HG03025 (cell line): ENCODE data around the gene FRMPD4.
"Not testable (repeated sequence)": the region's sequence is repeated elsewhere in the genome, so short reads cannot be mapped to it uniquely, and the experiment has no call there.

Experiments used
- ATAC-seq: cut with Tn5 transposase; IDR thresholded peaks from one replicate; pipeline ENCODE4 v1.9.1; 2021; ENCODE audit warnings: mild to moderate bottlenecking, moderate library complexity; ENCODE audit not compliant: unreplicated experiment, low FRiP score

The FRMPD4 gene

DNA sequence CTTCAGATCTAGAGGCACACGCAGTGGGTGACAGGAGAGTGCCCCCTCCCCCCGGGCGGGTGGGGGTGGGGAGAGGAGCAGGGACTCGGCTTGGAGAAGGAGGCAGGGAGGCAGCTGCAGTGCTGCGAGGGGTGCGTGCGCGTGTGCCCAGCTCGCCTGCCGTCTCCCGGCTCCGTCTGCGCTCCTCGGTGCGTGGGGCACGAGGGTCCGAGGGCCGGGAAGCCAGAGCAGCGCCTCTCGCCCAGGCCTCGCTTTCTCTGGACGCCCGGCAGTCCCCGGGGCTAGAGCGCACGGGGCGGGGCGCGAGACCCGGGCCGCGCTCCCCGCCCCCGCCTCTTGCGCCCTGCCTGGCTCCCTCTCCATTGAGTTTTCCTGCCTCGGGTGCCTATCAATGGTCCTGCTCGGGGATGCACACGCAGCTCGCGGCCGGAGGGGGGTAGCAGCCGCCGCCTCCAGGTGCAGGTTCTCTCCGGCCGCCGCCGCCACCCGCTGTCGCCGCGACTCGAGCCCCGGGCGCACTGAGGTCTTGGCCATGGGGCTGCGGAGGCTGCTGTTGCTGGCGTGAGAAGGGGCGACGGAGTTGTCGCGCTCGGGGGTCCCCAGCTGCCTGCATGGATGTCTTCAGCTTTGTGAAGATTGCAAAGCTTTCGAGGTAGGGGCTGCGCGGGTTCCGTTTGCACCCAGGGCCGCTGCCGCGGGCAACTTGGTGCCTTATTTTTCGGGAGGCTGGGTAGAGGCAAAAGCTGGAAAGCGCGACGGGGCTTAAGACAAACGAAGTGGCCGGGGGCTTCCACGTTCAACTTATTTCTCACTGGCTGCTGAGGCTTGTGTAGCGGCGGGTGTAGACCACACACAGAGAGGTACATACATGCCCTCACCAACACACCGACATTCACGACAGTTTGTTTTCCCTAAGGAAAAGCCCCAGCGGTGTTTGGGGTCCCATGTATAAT lies at the start of gene FRMPD4:
Gene FRMPD4, plus strand, starts transcription at position 113 of the 953 bp plus-strand sequence. Its CDS starts 499 bp downstream, at position 612.
- no peak for ATAC-seq

DNA sequence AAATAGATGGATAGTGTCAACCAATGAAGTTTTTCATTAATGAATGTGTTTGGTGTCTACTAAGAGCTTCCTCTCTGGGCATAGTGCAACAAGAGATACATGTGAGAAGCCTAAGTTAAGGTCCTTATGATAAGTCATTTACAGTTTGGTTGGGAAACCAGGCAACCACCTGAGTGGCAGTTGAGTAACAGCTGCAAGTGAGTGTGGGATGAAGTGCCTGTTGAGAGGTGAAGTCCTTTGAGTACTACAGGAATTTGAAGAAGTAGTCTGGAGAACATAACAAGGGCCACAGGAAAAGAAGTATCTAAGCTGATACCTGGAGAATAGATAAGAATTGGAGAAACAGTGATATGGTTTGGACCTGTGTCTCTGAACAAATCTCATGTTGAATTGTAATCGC lies 48.5 kb upstream of the FRMPD4 start:
- ATAC-seq, result no peak

DNA sequence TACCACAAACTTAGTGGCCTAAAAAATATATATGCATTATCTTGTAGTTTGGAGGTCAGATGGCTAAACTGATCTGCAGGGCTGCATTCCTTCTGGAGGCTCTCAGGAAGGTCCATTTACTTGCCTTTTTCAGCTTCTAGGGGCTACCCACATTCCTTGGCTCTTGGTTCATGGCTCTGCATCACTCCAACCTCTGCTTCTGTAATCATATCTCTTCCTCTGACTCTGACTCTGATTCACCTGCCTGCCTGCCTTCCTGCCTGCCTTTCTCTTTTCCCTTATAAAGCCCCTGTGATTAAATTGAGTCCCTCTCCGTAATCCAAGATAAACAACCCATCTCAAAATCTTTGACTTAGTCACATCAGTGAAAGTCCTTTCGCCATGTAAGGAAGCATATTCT lies 25.0 kb upstream of the FRMPD4 start:
- no peak for ATAC-seq

DNA sequence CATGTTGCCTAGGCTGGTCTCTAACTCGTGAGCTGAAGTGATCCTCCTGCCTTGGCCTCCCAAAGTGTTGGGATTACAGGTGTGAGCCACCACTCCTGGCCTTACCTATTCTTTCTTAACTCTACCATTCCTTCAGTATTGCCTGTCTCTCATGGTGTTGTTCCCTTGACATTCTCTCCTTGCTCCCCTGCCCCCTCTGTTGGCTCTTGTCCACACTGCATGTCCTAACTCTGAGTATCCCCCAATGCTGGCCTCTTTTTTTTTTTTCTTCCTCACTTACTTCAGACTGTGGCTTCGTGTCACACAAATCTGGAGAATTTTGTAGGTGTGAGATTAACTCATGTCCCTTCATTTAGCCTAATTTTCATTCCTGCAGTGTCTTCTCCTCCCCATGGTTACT lies 22.9 kb upstream of the FRMPD4 start:
- no peak for ATAC-seq

DNA sequence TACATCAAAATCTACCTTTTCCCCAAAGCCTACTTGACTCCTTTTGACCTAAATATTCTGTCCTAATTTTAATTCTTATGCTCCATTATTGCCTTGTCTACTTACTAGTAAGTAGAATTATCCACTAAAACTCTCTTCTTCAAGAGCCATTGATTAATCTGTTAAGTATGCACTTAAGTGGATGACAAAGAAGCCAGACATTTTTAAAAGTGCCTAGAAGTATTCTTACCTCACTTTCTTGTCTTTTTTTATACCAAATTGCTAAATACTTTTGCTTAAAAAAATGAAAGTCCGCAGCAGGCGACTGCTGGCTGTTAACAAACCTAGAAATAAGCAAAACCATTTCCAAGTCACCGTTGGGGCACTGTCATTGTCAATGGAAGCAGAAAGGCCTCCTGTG lies 20.1 kb upstream of the FRMPD4 start:
- no peak for ATAC-seq

DNA sequence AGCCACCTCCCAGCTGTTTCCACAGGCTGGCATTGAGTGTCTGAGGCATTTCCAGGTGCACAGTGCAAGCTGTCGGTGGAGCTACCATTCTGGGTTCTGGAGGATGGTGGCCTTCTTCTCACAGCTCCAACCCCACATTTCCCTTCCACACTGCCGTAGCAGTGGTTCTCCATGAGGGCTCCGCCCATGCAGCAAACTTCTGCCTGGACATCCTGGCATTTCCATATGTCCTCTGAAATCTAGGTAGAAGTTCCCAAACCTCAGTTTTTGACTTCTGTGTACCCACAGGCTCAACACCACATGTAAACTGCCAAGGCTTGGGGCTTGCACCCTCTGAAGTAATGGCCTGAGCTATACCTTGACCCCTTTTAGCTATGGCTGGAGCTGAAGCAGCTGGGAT lies 10.3 kb upstream of the FRMPD4 start:
- ATAC-seq, result no peak

DNA sequence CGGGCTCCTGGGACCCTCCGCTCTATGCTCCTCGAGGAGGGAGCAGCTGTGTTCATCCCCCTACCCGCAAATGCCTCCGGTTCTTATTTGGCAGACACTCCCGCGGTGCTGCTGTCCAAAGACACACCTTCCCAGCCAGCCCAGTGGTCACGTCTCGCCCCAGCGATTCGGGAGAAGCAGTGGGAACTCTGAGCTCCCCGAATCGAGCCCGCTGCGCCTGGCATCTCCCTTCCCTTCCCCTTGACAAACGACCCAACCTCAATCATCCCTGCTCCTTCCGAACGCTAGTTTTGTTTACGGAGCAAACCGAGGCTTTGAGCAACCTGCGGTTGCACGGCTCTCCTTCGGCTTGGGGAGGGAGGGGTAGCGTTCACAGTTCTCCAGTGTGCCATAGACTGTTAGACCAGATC lies 317 bp upstream of the FRMPD4 start:
- no peak for ATAC-seq

DNA sequence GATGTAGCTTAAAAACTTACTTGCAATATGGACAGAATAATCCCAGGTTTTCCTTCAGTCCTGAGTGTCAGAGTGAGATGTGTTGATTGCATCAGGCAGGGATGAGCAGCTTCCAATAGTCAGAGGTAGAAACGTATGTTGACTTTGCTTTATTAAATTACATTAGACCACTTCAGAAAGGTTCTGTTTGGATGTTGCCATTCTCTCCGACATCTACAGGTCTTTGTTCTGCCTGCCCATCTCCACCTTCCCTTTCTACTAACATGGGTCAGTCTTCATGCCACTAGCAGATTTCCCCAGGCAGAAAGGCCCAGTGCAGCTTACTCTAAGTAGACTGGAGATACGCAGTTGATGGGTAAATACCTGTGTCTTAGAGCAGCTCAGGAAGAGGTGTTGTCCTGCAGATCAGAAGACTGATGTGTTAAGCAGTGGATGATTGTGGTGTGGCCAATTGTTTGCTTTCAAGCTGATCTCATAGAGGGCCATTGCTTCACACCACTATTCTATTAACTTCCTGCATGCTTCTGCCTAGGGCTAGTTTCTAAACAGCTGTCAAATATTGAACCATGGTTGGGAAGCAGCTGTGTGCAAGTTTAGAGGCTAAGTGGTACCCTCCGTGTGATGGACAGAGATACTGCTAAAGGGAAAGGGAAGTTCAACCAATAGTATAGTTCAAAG lies 1.8 kb downstream of the FRMPD4 start:
- ATAC-seq, result no peak

DNA sequence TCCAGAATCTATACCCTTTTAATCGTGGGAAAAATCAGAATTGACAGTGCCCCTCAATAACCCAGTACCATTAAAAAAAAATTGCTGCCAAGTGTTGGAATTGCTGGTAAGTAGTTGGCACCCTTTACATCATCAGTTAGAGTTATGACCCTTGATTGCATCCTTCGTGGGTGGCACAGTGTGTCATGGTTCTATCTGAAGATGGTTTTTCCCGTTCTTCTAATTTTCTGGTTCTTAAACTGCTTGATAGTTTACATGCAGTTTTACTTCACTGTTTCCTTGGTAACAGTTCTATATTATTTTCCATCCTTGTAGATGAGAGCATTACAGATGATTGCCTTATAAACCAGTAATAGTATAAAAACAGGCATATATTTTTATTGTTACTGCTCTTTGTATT lies 3.2 kb downstream of the FRMPD4 start:
- no peak for ATAC-seq

DNA sequence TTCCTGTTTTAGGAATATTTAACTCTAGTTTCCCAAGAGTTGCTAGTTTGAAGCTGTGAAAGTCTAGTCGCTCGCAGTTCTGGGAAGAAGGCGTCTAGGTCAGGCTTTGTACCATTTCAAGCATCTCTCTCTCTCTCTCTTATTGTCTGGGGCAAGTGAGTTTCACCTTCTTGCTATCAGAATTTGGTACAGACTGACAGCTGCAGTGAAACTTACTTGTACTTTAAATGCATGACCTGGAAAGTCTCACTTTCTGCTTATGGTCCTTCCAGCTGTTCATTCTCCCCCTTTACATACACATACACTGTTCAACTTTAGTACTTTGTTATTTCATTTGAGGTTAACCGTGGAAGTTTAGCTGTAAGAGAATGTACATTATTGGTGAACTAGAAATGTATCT lies 4.4 kb downstream of the FRMPD4 start:
- no peak for ATAC-seq

DNA sequence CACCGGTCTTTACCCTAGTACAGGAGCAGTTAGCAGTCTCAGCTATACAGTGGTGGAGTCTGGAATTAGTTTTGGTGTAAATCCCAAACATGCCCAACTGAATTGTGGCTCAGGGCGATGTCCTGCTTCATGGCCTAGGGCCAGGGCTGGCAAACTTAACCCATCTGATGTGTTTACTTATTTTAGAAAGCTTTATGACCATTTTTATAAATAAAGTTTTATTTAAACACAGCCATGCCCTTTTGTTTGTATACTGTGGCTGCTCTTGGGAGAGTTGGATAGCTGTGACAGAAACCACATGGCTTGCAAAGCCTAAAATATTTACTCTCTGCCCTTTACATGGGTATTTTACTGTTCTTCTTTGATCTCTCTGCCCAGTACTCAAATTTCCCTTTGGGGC lies 7.1 kb downstream of the FRMPD4 start:
- ATAC-seq, result no peak

DNA sequence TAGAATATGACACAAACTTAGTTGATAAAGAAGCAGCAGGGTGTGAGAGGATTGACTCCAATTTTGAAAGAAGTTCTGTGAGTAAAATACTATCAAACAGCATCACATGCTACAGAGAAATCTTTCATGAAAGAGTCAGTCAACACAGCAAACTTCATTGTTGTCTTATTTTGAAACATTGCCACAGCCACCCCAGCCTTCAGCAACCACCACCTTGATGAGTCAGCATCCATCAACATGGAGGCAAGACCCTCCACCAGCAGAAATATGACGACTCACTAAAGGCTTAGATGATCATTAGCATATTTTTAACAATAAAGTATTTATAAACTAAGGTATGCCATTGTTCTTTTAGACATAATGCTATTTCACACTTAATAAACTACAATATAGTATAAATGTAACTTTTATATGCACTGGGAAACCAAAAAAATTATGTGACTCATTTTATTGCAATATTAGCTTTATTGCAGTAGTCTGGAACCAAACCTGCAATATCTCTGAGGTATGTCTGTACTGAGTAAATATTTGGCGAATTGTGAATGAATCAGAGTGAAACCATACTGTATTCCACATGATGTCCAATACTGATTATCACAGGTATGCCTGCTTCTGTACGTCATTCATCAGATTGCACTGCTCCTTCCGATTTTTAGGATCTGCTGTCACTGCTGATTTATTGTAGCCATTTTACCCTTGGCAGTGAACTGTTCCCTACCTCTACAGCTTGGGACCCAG lies 11.6 kb downstream of the FRMPD4 start:
- ATAC-seq, result no peak

DNA sequence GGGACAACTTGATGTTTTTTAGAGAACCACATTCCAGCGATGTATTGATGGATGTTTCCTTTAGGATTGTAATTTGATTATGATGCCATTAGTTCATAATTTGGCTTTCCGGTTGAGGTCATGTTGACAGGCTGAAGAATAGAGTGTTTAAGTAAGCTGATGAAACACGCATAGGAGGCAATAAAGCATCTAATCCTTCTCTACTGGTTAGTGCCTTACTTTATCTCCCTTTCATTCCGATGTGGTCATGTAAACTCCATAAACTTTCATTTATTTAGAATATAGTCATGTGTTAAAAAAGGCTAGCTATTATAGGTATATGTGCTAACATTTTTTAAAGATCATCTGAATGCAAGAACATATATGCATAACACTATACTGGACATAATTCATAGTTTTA lies 15.0 kb downstream of the FRMPD4 start:
- ATAC-seq, result no peak

DNA sequence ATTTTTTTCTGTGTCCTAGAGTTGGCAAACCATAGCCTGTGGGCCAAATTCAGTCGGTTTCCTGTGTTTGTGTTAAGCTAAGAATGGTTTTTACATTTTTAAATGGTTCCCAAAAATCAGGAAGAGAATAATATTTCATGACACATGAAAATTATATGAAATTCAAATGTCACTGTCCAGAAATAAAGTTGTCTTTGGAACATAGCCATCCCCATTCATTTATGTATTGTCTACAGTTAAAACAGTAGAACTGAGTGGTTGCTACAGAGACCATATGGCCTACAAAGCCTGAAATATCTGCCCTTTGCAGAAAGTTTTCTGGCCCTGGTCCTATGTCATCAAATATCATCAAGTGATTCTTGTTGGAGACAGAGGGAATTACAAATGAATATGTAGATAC lies 15.5 kb downstream of the FRMPD4 start:
- no peak for ATAC-seq

DNA sequence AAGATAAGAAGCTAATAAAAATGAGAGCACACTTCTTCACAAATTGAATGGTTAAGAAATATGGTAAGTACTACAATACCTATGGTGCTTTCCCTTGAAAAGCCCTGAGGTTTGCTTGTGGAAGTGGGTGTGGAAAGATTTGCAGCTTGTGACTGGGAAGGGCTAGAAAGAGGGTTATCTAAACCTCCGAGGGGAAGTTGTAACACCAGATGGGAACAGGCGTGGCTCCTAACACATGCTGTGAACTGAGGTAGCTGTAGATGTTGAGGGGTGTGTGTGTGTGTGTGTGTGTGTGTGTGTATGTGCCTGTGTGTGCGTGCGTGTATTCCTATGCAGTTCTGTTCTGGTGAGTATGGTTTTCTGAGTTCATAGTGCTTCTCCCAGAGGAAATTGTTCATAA lies 21.5 kb downstream of the FRMPD4 start:
- no peak for ATAC-seq

DNA sequence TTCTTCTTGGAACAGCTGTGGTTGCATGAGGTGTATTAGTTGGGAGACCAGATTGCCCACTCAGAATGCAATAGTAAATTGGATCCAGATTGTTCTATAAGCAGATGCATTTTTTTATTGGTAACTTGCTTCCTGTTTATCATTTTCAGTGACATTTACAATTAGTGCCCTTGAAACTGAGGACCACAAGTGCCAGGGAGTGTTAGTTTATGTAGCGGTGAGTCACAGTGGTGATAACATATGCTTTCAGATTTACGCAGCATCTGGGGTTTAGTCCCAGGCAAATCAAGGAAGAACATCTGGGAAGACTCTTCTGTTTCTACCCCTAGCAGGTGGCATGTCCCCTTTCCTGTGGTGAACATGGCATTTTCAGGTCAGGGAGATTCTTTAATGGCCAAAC lies 24.1 kb downstream of the FRMPD4 start:
- ATAC-seq, result no peak

DNA sequence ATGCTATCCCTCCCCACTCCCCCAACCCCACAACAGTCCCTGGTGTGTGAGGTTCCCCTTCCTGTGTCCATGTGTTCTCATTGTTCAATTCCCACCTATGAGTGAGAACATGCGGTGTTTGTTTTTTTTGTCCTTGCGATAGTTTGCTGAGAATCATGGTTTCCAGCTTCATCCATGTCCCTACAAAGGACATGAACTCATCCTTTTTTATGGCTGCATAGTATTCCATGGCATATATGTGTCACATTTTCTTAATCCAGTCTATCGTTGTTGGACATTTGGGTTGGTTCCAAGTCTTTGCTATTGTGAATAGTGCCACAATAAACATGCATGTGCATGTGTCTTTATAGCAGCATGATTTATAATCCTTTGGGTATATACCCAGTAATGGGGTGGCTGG lies 25.9 kb downstream of the FRMPD4 start:
- not testable (repeated sequence) for ATAC-seq

DNA sequence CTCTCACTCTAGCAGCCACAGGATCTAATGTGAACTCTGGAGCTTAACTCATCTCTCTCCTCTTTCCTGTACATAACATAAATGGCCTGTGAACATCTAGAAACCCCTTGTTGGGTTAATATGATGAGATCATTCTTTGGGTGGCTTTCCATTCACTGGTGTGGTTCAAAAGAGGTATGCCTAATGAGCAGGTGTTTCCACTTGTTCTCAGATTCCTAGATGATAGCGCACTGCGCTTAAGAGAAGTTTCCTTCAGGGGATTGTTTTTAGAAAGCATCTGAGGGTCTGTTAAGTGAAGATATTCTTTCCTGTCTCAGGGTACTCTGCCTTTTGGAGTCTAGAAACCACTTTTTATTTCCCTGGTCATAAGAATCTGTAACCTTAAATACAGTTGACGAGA lies 32.5 kb downstream of the FRMPD4 start:
- no peak for ATAC-seq

DNA sequence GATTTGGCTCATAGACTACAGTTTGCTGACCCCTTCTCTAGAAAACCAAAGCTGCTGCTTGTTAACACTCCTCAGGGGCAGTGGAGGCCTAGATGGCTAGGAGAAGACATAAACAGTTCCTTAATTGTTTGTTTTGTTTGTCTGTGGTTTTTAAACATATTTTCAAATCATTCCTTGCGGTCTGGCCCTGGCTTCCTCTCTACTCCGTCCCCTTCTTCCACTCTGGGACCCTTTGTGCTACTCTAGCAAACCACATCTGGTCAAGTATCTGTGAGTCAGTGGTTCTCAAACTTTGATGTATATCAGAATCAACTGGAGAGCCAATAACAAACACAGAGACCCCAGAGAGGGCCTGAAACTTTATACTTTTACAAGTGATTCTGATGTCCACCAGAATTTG lies 36.1 kb downstream of the FRMPD4 start:
- no peak for ATAC-seq

DNA sequence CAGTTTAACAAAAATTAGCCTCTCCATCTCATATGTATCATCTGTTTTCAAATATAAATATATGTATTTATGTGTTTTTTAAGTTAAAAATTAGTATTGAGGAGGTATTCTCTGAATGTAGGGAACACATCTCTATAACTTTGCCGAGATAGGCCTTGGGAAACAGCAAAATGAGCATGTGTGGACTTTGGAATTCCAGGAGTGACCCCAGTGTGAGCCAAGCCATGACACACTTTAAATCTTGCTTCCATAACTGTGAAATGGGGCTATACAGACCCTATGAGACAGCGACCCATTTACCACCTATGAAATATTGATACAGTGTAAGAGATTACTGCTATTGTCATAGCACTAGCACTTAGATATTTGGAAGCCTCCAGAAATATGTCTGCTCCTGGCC lies 58.8 kb downstream of the FRMPD4 start:
- no peak for ATAC-seq

DNA sequence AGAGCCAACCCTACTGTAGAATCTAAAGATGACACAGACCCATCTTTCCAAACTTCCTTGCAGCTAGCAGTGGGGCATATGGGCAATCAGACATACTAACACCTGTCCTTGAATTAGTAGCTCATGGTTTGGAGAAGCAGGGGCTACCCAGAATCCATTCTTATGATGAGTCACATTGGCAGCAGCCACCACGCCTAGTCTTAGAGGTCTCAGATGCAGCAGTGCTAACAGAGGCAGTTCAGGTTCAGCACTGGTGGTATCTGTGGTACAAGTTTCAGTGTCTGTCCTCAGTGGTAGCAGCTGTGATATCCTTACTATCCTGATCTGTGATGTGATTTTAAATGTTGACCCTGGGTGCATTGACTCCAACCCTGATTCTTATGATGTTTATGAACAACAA lies 68.1 kb downstream of the FRMPD4 start:
- ATAC-seq, result no peak
